Stimulated activated CD4-positive, alpha-beta T cell treated with anti-CD3 and anti-CD28 coated beads, Interleukin-12 subunit alpha, Interleukin-12 subunit beta, amount 100 ng/mL, for 48 hours (primary cell): ENCODE measurements around the gene DCC.

ENCODE experiments used
- DNase-seq, 3 donors: peaks; one replicate each; pipeline ENCODE4 v3.0.0-alpha.2; 2020; ENCODE audit warnings: low read depth in 2 of 3, low spot score in 1 of 3

Gene DCC

DNA sequence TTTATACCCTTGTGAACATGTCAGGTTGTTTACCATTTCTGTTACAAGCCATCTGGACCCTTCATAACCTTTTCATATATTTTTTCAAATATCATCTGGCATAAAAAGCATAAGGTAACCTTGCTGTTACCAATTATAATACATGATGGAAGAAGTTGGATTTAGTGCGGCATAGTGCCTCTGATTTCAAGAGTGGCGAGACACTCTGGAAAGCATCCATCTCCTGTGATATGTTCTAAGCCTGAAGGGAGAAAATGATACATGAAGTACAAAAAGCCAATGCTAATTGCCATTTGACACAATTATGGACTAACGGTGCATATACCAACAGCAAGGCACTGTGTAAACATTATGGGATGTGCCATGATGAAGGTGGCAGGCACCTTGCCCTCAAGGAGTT lies 75.1 kb downstream of the DCC start:
- no peak for DNase-seq

DNA sequence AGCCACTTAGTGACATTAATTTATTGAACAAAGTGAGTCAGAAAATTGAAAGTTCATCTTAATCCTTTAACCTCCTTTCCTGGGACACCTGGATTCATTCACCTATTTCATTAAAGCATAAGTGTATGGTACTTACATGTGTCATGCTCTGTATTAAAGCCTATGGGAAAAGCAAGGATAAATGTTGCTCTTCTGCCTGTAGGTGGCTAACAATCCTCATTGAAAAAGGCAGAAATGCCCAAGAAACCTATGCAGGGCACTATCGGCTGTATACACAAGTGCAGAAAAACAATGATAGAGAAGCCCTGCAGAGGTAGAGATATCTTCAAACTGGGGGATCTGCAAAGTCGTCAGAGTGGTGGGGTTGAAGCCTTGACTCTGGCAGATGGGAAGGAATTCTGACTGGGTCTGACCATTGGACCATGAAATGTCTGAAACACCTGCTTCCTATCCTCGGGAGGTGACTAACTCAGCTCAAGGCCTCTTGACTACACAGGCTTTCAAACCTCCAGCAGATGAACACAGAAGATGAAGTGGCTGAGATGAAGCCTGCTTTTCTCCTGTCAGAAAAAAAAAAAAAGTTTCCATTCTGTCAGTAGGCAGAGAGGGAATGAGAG lies 83.1 kb downstream of the DCC start:
- DNase-seq, result no peak

DNA sequence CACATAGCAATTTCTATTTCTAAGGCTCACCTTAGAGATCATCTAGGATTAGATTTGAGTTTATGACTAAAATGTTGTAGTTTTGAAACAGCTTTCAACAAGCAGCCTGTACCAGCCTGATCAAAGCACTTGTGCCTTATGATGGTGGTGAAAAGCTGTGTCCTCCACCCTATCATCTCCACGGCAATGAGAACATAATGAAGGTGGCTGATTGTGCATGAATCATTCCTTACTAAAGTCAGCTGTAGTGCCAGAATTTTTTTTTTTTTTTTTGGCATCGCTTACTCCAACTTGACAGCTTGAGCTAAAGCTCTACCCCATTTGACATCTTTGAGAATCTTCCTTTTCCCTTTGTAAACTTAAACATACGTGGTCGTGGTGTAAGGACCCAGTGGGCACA lies 86.0 kb downstream of the DCC start:
- no peak for DNase-seq

DNA sequence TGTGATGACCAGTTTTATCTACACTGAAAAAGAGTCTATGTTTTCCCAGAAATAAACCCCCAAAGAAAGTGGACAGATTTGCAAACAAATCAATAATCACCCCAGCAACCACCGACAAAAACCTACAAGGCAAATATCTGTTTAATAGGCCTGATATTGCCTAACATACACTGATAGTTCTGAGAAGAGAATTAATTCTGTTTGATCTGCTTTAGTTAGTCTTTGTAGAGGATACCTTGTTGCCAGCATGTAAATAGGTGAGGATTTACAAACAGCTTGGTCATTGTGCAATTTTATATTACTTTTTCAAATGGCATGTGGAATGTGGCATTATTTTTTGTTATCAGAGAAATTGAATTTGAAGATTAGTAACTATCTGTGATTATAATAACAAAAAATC lies 86.5 kb downstream of the DCC start:
- no peak for DNase-seq

DNA sequence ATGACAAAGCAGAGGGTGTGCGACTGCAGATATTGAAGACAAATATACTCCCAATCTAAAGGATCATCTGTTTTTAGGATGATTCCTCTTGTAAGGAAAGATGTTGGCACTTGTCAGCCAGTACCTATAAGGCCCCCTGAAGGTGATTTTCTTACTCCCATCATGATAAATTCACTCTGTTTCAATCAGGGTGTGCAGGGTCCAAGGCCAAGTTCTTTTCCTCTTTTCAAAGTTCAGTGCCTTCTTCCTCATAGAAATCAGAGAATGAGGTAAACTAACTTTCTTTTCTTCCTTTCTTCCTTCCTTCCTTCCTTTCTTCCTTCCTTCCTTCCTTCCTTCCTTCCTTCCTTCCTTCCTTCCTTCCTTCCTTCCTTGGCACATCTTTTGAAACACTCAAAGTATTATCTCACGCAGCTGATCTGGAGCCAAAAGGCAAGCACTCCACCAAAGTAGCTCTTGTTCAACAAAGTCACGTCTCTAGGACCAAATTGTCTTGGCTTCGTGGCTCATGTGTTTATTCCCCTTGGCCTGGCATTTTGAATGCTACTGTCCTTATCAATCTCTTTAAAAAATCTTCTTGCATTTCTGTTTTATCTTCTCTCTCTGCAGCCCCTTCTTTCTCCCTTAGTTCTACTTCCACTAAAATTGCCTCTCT lies 87.7 kb downstream of the DCC start:
- no peak for DNase-seq

DNA sequence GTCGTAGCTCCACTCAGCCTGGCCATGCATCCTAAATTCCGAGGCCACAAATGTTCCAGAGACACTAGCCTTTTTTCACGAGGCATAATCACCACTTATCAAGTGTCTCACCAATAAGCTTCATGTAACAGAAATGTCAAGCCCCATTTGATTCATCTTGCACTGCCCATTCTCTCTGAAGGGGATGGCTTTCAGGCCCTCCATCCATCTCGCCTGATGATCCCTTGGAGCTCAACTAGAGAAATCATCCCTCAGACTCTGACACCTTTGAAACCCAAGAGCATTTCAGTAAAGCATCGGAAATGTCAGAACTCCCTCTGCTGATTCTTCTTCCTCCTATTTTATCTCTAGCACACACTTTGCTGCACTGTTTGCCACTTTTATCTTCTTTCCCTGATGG lies 91.7 kb downstream of the DCC start:
- no peak for DNase-seq

DNA sequence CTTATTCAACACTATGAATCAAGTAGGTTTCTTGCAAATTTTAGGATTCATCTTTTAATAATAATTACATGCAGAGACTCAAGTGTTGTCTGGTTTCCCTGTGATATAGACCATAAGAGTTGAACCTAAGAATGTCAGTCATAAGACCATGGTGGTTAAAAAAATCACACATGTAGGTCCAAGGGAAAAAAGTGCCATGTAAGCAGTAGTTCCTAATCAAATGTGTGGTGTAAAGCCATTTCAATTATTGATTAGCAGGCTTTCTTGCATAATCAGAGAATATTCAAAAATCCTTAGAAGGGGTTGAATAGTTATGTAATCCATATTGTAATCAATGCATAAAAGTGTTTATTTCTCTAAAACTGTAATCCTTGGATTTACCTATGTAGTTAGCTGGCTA lies 93.8 kb downstream of the DCC start:
- DNase-seq, result no peak

DNA sequence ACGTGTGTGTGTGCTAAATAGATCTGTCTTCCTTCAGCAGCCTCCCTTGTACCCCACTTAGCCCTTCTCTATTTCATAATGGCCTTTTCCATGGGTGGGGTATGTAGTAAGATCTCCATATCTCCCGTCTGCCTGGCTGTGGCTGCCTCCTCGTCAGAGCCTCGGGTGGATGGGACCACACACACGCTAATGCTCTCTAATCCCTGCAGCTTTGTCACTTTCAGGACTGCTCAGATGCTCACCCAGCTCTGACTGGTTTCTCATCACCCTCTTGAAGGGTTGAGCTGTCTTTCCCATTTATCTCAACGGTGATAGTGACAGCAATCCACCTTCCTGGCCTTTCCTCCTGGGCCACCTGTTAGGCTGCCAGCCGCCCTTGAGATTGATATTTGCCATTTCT lies 95.3 kb downstream of the DCC start:
- no peak for DNase-seq

DNA sequence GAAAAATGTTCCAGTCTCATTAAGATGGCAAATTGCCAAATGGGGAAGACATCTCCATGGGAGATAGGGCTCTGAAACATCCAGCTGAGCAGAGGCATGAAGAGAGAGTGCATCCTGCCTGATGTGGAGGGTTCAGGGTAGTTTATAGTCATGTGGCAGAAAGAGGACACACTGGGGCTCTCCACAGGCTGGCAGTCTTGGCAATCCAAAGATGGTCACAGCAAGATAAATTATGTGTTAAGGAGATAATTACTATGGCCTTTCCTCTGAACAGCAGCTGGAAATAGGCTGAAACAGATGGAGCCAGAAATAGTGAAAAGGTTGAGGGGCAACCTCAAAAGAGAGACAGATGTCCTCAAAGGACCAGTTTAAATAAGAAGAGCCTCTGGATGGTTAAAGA lies 97.2 kb downstream of the DCC start:
- no peak for DNase-seq

DNA sequence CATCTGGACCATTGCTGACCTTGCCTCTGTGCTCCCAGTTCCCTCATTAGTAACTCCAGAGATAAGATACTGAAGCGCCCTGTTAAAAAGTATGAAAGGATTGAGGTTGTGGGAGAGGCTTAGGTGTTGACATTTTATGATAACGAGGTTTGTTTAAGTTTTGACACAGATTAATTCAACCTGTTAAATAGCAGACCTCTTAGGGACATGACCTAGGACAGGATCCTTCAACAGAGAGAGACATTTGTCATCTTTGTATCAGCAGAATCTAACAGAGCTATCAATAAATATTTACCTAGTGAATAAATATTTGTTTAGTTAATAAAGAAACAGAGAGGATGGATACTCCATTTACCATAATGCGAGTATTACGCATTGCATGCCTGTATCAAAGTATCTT lies 99.5 kb downstream of the DCC start:
- no peak for DNase-seq

DNA sequence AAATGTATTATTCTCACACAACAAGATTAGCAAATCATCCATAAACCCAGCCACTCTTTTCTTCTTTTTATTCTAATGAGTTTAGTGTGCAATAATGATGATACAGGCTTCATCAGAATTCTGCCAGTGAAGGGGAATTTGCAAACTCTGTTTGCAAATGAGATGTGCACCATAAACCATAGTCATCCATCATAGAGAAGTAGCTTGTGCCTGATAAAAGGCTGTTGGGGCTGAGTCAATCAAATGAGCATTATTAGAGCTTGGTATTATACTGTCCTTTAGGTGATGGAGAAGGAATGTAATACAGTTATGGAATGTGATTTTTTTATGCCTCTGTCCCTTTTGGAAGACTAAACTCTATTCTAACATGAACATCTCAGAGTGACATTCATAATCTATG lies 101.8 kb downstream of the DCC start:
- DNase-seq, result no peak

DNA sequence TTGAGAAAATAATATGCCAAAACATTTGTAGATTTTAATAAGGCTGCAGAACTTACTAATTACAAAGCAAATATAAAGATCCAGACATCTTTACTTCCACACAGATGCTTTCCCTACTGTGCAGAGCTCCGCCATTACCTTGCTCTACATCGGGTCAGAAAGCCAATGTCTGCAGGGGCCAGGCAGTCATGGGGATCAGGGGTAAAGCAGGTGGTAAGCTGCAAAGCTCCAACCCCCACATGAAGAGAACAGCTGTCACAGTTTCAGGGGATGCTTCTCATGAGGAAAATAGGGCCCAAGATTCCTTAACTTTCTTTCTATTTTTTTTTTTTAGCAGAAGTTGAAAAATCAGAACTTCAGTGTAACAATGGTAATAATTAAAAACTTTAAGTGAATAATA lies 102.7 kb downstream of the DCC start:
- DNase-seq, result no peak

DNA sequence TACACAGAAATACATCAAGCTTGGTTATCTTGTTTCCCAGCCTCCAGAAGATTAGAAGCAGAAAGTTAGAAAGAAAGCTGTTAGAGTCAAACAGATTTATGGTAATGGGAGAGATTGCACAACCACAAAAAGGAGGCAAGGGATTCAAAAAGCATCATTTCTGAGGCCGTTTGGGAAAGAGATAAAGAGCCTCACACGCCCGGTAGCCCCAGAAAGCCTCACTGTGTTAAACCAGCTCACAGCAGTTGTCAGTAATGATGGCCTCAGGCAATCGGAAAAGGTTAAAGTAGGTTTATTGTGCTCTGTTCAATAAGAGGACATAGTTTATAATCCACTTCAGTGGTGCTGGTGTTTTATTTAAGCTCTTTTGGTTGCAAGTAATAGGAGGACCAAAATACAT lies 111.3 kb downstream of the DCC start:
- no peak for DNase-seq

DNA sequence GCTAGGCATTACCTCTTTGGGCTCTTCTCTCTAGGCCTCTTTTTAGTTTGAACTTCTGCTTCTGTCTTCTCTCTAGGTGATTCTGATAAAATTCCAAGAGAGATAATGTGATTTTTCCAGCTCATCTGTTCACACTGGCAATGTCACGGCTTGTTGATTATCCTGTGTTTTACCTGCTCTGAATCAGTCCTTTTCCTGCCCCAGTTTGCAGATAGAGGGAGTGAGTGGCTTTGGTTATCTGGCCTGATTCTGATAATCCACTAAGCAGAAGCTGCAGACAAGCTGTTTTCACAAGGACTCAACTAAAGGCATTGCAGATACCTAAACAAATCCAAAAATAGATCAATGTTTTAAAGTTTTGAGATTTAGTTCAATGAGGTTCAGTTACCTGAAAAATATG lies 111.9 kb downstream of the DCC start:
- no peak for DNase-seq

DNA sequence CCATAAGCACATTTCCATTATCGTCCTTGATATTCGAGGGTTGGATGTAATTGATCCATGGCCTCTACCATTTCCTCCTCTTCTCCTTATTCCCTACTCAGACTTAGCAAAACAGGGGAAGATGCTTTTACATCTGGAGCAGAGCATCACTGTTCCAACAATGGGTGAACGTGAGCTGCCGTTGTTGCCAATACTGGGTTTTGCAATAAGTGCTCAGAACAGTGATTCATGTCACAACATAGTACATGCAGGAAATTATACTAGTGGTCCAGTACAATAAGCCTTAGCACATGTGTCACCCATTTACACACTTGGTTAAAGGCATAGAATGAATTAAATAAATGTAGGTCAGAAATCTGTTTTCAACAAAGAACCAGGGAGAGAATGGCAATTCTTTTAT lies 112.4 kb downstream of the DCC start:
- no peak for DNase-seq

DNA sequence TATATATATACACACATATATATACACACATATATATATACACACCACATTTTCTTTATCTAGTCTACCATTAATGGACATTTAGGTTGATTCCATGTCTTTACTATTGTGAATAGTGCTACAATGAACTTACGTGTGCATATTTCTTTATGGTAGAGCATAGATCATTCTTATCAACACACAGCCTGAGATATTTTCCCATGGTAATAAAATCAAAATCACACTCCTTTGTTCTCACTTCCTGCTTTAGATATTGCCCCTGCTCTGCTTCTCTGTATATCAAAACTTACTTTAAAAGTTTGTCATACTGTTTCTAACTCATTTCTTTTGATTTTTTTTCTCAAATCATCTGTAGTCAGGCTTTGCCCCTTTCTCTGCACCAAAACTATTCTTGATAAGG lies 119.9 kb downstream of the DCC start:
- no peak for DNase-seq

DNA sequence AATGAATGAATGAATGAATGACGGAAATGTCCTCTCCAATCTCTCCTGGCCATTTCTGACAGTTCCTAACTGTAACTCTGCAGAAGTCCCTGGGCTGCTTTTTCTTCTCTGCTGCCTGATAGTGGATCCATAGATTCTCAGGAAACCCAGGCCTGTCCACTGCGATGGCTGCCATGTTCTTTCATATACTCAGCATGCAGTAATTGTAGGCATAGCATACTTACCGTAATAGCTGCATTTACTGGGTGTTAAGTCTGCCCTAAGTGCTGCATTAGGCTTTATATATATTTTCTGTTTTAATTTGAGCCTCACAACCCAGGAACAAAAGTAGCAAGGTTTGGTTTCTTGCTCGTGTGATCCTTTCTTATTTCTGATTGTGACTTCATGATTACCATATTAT lies 122.9 kb downstream of the DCC start:
- no peak for DNase-seq

DNA sequence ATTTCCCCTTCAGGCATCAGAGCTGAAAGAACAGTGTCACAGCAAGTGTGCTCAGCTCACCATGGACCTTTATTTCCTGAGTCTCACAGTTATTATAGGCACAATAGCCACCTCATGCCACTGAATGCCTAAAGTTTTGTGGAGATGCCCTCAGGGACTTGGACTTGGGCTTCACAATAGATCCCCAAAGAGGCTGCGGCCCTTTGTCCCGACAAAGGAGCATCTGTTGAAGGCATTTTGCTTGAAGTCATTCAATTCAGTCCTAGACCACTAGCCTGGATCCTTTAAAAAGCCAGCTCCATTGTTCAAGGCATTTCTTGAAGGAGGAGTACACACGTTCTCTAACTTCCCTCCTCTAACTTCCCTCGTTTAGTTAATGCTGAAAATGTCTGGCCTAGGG lies 125.4 kb downstream of the DCC start:
- DNase-seq, result no peak

DNA sequence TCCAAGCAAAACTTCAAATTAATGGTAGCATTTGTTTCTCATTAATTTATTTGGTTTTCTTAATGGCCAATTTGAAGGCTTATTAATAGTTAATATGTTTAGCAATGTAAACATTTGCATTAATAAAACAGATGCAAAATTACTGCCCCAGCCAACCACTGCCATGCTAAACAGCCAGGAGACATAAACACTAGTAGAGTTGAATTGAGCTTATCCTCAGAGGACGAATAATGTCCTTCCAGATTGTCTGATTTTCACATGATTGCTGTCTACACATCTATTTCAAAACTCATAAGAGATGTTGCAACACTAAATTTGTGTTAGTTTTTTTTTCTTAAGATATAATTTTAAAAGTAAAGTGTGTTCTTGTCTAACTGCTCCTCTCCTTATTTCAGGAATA lies 128.5 kb downstream of the DCC start:
- no peak for DNase-seq

DNA sequence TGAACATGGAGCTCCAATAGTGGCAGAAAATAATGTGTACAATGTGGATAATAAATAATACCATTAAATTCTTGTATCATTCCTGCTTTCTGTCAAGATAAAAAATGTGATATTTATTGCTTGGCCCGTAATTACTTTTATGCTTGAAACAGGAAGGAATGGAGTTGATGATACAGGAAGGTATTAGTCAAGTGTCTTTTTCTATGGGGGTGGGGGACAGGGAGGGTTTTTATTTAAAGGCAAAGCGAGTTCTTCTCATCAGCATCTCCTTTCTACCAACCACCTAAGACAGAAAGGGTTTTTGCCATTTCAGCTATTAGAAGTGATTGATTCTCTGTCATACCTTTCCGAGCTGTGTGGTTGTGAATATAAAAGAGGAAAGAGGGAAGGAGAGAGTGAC lies 135.3 kb downstream of the DCC start:
- no peak for DNase-seq

DNA sequence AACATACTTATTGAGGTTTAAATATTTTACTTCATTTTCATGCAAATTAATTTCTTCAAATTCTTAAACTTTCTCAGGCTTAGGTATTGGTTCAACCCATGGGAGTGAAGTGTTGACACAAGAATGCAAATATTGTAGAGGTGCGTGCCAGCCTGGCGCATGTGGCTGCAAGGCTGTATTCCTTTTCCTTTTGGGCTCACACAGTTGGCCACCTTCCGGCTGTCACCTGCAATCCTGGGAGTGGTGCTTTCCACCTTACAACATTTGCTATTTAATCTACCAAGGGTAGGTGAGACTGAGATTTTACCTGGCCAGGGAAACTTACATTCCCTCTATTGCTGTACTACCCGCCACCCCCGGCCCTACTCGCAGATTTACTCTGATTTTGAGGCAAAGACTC lies 141.1 kb downstream of the DCC start:
- no peak for DNase-seq

DNA sequence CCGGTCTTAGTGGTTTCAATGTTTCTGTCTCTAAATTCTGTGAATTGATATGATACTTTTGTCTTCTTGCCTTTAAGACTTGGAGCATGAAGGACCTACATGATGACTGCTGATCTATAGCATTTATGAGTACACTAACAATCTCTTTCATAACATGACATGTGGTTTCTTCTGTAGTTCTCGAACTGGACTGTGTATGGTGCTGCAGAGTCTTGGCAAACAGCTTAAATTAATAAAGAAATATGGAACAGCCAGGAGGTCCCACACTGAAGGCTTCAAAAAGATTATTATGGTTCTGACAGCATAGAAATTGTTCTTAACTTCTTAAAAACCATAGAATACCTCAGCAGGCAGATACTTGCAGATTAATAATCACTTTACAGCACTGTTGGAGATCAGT lies 145.0 kb downstream of the DCC start:
- DNase-seq, result no peak

DNA sequence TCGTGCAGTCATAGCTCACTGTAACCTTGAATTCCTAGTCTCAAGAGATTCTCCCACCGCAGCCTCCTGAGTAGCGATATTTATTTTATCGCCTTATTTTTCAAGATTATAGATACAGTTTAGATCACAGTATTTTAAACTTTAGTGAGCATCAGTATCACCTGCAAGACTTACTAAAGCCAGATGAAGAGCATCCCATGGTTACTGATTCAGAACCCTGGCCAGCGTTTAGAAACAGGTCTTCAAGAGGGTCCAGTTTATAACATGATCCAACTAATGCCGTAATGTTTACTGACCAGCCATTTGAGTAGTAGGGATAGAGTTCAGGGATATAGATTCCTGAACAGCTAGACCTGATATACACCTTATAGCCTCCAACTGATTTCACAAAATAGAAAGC lies 146.1 kb downstream of the DCC start:
- no peak for DNase-seq
